Gastrocnemius medialis (tissue), 4 donors: ENCODE data around the gene SUCLA2. TPM values are rescaled to one million over a fixed set of nuclear protein-coding genes. Genes with fewer than 3 reads are reported as not detected.

Experiments
- ATAC-seq, 2 donors: fragments of 150-250 bp; one replicate each; pipeline ENCODE4 v1.9.1; 2016
- DNase-seq, 2 donors: peaks; one replicate each; pipeline ENCODE4 v3.0.0-alpha.2; 2019
- H3K27ac ChIP-seq, 4 donors: fragments of 200-600 bp; sonication (generic); 1 replicate in 1 of 4; 2 replicates in 3 of 4; pipeline ENCODE4 v1.5.1; 2016 to 2018; ENCODE audit warnings: mild to moderate bottlenecking in 2 of 4, moderate library complexity in 1 of 4
- H3K27me3 ChIP-seq, 3 donors: fragments of 200-600 bp; sonication (generic) in 2 of 3; 1 replicate in 1 of 3; 2 replicates in 2 of 3; pipeline versions ENCODE4 v1.5.1 to v1.6.0; 2016 to 2019; ENCODE audit warnings: mild to moderate bottlenecking in 1 of 3, moderate library complexity in 1 of 3
- H3K36me3 ChIP-seq, 2 donors: fragments of 200-600 bp; sonication (generic) in 1 of 2; one replicate each; pipeline ENCODE4 v1.5.1; 2017 to 2018
- H3K4me1 ChIP-seq, 2 donors: fragments of 200-600 bp; sonication (generic) in 1 of 2; one replicate each; pipeline ENCODE4 v1.5.1; 2016 to 2017; ENCODE audit warnings: mild to moderate bottlenecking in 2 of 2
- H3K4me3 ChIP-seq, 4 donors: fragments of 200-600 bp; sonication (generic) in 3 of 4; 1 replicate in 1 of 4; 2 replicates in 3 of 4; pipeline ENCODE4 v1.5.1; 2016 to 2019; ENCODE audit warnings: mild to moderate bottlenecking in 2 of 4
- H3K9me3 ChIP-seq, 3 donors: fragments of 200-600 bp; sonication (generic) in 2 of 3; 1 replicate in 1 of 3; 2 replicates in 2 of 3; pipeline ENCODE4 v1.5.1; 2016 to 2019
- POLR2A ChIP-seq, 2 donors: fragments of 450-650 bp; IDR thresholded peaks; one replicate each; pipeline ENCODE4 v1.6.1; 2017; ENCODE audit warnings: antibody characterized with exemption in 2 of 2, mild to moderate bottlenecking in 2 of 2, moderate library complexity in 2 of 2
- in situ Hi-C, 4 donors: fragments of 200-750 bp; cut with MboI; loops; one replicate each; pipeline versions ENCODE4 v1.15.0 to v1.8.0; 2017; ENCODE audit warnings: low sequenced_read_pairs in 4 of 4
- intact Hi-C: fragments of 100-400 bp; cut with DNase I; formaldehyde crosslinking; loops from one replicate; pipeline ENCODE4 v1.15.1; 2023; ENCODE audit warnings: low total_unique reads
- total RNA-seq, 4 donors: library from RNA; depleted of rRNA; stranded (reverse); fragments of >200 nt; gene quantifications; one replicate each; pipeline versions ENCODE4 v1.1.0 to v1.2.3, GENCODE V29; 2016
- TF ChIP-seq, protein P1 (sequence below), 5 experiments: fragments of 450-650 bp in 3 of 5; fragments of 200-600 bp in 2 of 5; sonication (generic) in 2 of 5; IDR thresholded peaks in 4 of 5; conservative IDR thresholded peaks in 1 of 5; 1 replicate in 4 of 5; 2 replicates in 1 of 5; pipeline ENCODE4 v1.5.1; 2016 to 2019; ENCODE audit warnings: antibody characterized with exemption in 5 of 5, mild to moderate bottlenecking in 3 of 5, moderate library complexity in 3 of 5

The SUCLA2 gene
- total RNA-seq, 4 donors from 2014 or later, result 82.2 to 142 (median 97.0) TPM

DNA sequence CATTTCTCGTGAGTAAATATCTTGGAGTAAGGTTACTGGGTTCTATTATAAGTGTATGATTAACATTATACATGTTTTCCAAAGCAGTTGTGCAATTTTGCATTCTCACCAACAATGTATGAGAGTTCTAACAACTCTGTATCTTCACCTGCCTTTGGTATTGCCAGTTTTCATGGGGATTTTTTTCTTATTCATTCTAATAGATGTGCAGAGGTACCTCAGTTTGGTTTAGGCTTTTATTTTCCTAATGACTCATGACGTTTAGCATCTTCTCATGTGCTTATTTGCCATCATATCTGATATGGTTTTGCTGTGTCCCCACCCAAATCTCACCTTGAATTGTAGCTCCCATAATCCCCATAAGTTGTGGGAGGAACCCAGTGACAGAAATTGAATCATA lies 28.8 kb upstream of the SUCLA2 start:
- intact Hi-C loops (no loop called here), in situ Hi-C loops (loop anchor here in 1 of 4 donors (10.0 kb wide), 1 partner anchor 65 kb away; the partner anchor contains the start of gene MED4)
- ATAC-seq (no peak), DNase-seq (no peak)
- no peak for TF ChIP-seq POLR2A (IDR thresholded peaks at IDR 0.05)
- TF ChIP-seq, protein P1, sequence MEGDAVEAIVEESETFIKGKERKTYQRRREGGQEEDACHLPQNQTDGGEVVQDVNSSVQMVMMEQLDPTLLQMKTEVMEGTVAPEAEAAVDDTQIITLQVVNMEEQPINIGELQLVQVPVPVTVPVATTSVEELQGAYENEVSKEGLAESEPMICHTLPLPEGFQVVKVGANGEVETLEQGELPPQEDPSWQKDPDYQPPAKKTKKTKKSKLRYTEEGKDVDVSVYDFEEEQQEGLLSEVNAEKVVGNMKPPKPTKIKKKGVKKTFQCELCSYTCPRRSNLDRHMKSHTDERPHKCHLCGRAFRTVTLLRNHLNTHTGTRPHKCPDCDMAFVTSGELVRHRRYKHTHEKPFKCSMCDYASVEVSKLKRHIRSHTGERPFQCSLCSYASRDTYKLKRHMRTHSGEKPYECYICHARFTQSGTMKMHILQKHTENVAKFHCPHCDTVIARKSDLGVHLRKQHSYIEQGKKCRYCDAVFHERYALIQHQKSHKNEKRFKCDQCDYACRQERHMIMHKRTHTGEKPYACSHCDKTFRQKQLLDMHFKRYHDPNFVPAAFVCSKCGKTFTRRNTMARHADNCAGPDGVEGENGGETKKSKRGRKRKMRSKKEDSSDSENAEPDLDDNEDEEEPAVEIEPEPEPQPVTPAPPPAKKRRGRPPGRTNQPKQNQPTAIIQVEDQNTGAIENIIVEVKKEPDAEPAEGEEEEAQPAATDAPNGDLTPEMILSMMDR (IDR thresholded peaks at IDR 0.05 in 4 of 5, conservative IDR thresholded peaks at IDR 0.05 in 1 of 5), result no peak
- no peaks in the 10 kb centered on the region for H3K27me3 ChIP-seq
- H3K9me3 ChIP-seq, result no peaks in the 10 kb centered on the region
- no peak overlapping the region for H3K4me3 ChIP-seq
- no peak overlapping the region for H3K27ac ChIP-seq
- no peaks in the 10 kb centered on the region for H3K4me1 ChIP-seq
- no peaks in the 10 kb centered on the region for H3K36me3 ChIP-seq

DNA sequence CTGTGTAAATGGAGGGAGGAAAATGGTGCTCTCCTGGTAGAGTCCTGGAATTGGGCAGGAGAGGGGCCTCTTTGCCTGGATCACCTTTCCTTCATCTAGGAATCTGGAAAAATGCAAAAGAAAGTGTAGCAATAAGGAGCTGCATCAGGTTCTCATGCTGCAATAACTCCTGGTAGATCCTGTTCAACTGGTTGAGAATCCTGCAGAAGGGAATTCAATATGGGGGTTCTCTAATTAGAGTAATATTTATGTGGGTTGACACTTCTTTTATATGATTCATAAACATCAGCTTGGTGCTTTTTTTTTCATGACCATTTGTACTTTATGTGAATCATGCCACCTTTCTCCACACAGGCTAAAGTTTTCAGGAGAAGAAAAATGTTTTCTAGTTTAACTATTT lies 27.0 kb upstream of the SUCLA2 start:
- intact Hi-C loops (no loop called here), in situ Hi-C loops (no loop called here)
- no peaks in the 10 kb centered on the region for H3K36me3 ChIP-seq
- H3K4me1 ChIP-seq, result no peaks in the 10 kb centered on the region
- ATAC-seq, result no peak
- no peaks in the 10 kb centered on the region for H3K27me3 ChIP-seq
- TF ChIP-seq, protein P1 (IDR thresholded peaks at IDR 0.05 in 4 of 5, conservative IDR thresholded peaks at IDR 0.05 in 1 of 5), result no peak
- TF ChIP-seq POLR2A (IDR thresholded peaks at IDR 0.05), result no peak
- H3K4me3 ChIP-seq, result no peak overlapping the region
- H3K27ac ChIP-seq, result no peak overlapping the region
- DNase-seq, result no peak
- no peaks in the 10 kb centered on the region for H3K9me3 ChIP-seq

DNA sequence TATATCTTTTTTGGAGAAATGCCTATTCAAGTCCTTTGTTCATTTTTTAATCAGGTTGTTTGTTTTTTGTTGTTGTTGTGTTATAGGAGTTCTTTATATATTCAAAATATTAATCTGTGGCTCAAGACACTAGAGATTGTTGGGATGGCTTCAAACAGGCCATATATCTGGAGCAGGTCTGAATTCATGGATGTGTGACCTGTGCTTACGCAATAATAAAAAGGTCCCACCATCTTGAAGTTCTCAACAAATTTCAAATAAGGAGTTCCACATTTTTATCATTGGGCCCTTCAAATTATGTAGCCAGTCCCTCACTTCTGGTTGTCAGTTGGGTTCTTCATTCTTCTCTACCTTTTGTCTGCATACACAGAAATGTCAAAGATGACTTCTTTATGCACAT lies 18.7 kb upstream of the SUCLA2 start:
- in situ Hi-C loops, result no loop called here
- TF ChIP-seq, protein P1 (IDR thresholded peaks at IDR 0.05 in 4 of 5, conservative IDR thresholded peaks at IDR 0.05 in 1 of 5), result no peak
- TF ChIP-seq POLR2A (IDR thresholded peaks at IDR 0.05), result no peak
- Histone ChIP-seq H3K27ac (no peak overlapping the region), H3K36me3 (no peaks in the 10 kb centered on the region), H3K4me3 (no peak overlapping the region), H3K4me1 (no peaks in the 10 kb centered on the region), H3K9me3 (no peaks in the 10 kb centered on the region), H3K27me3 (no peaks in the 10 kb centered on the region)
- ATAC-seq, result no peak
- DNase-seq, result no peak
- intact Hi-C loops, result no loop called here

DNA sequence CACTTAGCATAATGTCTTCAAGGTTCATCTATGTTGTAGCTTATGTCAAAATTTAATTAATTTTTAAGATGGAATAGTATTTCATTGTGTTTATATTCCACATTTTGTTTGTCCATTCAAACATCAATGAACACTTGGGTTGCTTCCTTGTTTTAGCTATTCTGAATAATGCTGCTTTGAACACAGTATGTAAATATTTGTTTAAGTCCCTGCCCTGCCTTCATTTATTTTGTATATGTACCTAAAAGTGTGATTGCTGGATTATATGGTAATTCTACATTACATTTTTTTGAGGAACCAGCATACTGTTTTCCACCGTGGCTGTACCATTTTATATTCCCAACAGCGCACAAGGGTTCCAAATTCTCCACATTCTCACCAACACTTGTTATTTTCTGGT lies 17.6 kb upstream of the SUCLA2 start:
- ATAC-seq, result no peak
- in situ Hi-C loops, result no loop called here
- no peaks in the 10 kb centered on the region for H3K4me1 ChIP-seq
- no peaks in the 10 kb centered on the region for H3K27me3 ChIP-seq
- no peaks in the 10 kb centered on the region for H3K36me3 ChIP-seq
- intact Hi-C loops, result no loop called here
- TF ChIP-seq, protein P1 (IDR thresholded peaks at IDR 0.05 in 4 of 5, conservative IDR thresholded peaks at IDR 0.05 in 1 of 5), result no peak
- no peak for TF ChIP-seq POLR2A (IDR thresholded peaks at IDR 0.05)
- H3K27ac ChIP-seq, result no peak overlapping the region
- H3K9me3 ChIP-seq, result no peaks in the 10 kb centered on the region
- H3K4me3 ChIP-seq, result no peak overlapping the region
- no peak for DNase-seq

DNA sequence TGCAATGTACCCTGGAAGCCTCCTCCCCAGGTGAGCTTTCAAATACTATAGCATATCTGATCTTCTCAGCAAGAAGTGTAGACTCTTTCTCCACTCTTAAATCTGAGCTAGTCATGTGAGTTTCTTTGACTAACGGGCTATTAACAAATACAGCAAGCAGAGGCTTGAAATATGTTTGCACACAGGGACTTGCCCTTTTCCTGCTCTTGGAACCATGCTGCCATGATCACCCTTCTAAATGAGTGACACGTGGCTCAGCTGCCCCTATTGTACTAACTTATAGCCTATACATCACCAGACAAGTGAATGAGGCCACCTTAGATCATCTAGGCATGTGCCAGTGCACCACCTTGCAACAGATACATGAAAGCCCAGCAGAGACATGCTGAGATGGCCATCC lies 13.3 kb upstream of the SUCLA2 start:
- TF ChIP-seq, protein P1 (IDR thresholded peaks at IDR 0.05 in 4 of 5, conservative IDR thresholded peaks at IDR 0.05 in 1 of 5), result no peak
- no peak for TF ChIP-seq POLR2A (IDR thresholded peaks at IDR 0.05)
- H3K4me1 ChIP-seq, result no peaks in the 10 kb centered on the region
- H3K27ac ChIP-seq, result no peak overlapping the region
- no peaks in the 10 kb centered on the region for H3K27me3 ChIP-seq
- DNase-seq (no peak), ATAC-seq (no peak)
- H3K9me3 ChIP-seq, result no peaks in the 10 kb centered on the region
- H3K36me3 ChIP-seq, result no peaks in the 10 kb centered on the region
- in situ Hi-C loops, result no loop called here
- intact Hi-C loops, result no loop called here
- H3K4me3 ChIP-seq, result no peak overlapping the region
